ENCODE data around the gene LRIT1. TPM values are rescaled to one million over a fixed set of nuclear protein-coding genes. Genes with fewer than 3 reads are reported as not detected.

Gene LRIT1
- total RNA-seq, 8 experiments from 2014 or later: 0.09 to 0.18 TPM; not detected in 6

- H3K4me3 ChIP-seq: no peak overlapping the region
- in situ Hi-C loops (cut with MboI; ENCODE audit: low pct_unique_long_range_greater_than_20kb in 2 of 9, low sequenced_read_pairs in 9 of 9, unreplicated experiment in 9 of 9): loop anchor here in 8 of 9 experiments (10.0 to 25.0 kb wide), 4 partner anchors 260 to 280 kb away; no protein-coding TSS in a partner anchor
- peak; percentile 79 to 100 (median 100) for ATAC-seq (replicated peaks in 6 of 8)
- WGBS, 10 experiments: 0 to 25% (median 5%) methylated on average over 1 to 9 of the region's 11 CpGs; no CpG with 5 or more reads in 2 of the 10 experiments
- no peak overlapping the region for H3K27ac ChIP-seq
- peaks cover 3 to 5% of the 10 kb centered on the region in 2 donors for H3K4me1 ChIP-seq (replicated peaks in 1 of 2)
These were observed 23.3 kb upstream of the LRIT1 start for GRCh38 chr10:84264611-84265141.

GRCh38 chr10:84263716-84264115 is 22.4 kb upstream of the LRIT1 start:
- no peak for ATAC-seq (replicated peaks in 6 of 8)
- H3K4me1 ChIP-seq (replicated peaks in 1 of 2): peaks cover 3 to 5% of the 10 kb centered on the region in 2 donors
- no peak overlapping the region for H3K27ac ChIP-seq
- no peak overlapping the region for H3K4me3 ChIP-seq
- 33 to 79% (median 70%) methylated on average over 2 to 4 of the region's 5 CpGs; no CpG with 5 or more reads in 5 of the 10 experiments for WGBS, 10 experiments
- in situ Hi-C loops (cut with MboI; ENCODE audit: low pct_unique_long_range_greater_than_20kb in 2 of 9, low sequenced_read_pairs in 9 of 9, unreplicated experiment in 9 of 9): loop anchor here in 8 of 9 experiments (10.0 to 25.0 kb wide), 4 partner anchors 261 to 281 kb away; no protein-coding TSS in a partner anchor

GRCh38 chr10:84262190-84262956 is 21.0 kb upstream of the LRIT1 start:
- Histone ChIP-seq H3K4me3 (no peak overlapping the region), H3K4me1 (replicated peaks in 1 of 2) (peaks cover 3 to 5% of the 10 kb centered on the region in 2 donors), H3K27ac (no peak overlapping the region)
- 28 to 100% (median 84%) methylated on average over 1 to 10 of the region's 13 CpGs for WGBS, 10 experiments
- ATAC-seq (replicated peaks in 6 of 8): no peak
- in situ Hi-C loops (cut with MboI; ENCODE audit: low pct_unique_long_range_greater_than_20kb in 2 of 9, low sequenced_read_pairs in 9 of 9, unreplicated experiment in 9 of 9): loop anchor here in 8 of 9 experiments (10.0 to 25.0 kb wide), 4 partner anchors 262 to 282 kb away; no protein-coding TSS in a partner anchor

GRCh38 chr10:84261236-84261915 is 20.0 kb upstream of the LRIT1 start:
- Histone ChIP-seq H3K27ac (no peak overlapping the region), H3K4me1 (replicated peaks in 1 of 2) (peaks cover 5 to 9% of the 10 kb centered on the region in 2 donors), H3K4me3 (no peak overlapping the region)
- ATAC-seq (replicated peaks in 6 of 8): no peak
- 60 to 100% (median 80%) methylated on average over 1 to 2 of the region's 7 CpGs; no CpG with 5 or more reads in 5 of the 10 experiments for WGBS, 10 experiments
- in situ Hi-C loops (cut with MboI; ENCODE audit: low pct_unique_long_range_greater_than_20kb in 2 of 9, low sequenced_read_pairs in 9 of 9, unreplicated experiment in 9 of 9): loop anchor here in 8 of 9 experiments (10.0 to 25.0 kb wide), 4 partner anchors 263 to 283 kb away; no protein-coding TSS in a partner anchor

GRCh38 chr10:84258034-84258695 is 16.8 kb upstream of the LRIT1 start:
- 17 to 100% (median 92%) methylated on average over 1 to 4 of the region's 7 CpGs; no CpG with 5 or more reads in 1 of the 10 experiments for WGBS, 10 experiments
- Histone ChIP-seq H3K4me3 (no peak overlapping the region), H3K4me1 (replicated peaks in 1 of 2) (peaks cover 11 to 18% of the 10 kb centered on the region in 2 donors), H3K27ac (no peak overlapping the region)
- in situ Hi-C loops (cut with MboI; ENCODE audit: low pct_unique_long_range_greater_than_20kb in 2 of 9, low sequenced_read_pairs in 9 of 9, unreplicated experiment in 9 of 9): loop anchor here in 3 of 9 experiments (25.0 kb wide), 1 partner anchor 279 kb away; no protein-coding TSS in a partner anchor
- ATAC-seq (replicated peaks in 6 of 8): peak in 2 of 8 experiments; percentile 22 to 26

GRCh38 chr10:84257343-84258020 is 16.1 kb upstream of the LRIT1 start:
- no peak overlapping the region for H3K27ac ChIP-seq
- H3K4me1 ChIP-seq (replicated peaks in 1 of 2): peaks cover 11 to 18% of the 10 kb centered on the region in 2 donors
- no peak for ATAC-seq (replicated peaks in 6 of 8)
- H3K4me3 ChIP-seq: no peak overlapping the region
- WGBS, 10 experiments: 46 to 100% (median 88%) methylated on average over 2 to 7 of the region's 15 CpGs; no CpG with 5 or more reads in 3 of the 10 experiments
- in situ Hi-C loops (cut with MboI; ENCODE audit: low pct_unique_long_range_greater_than_20kb in 2 of 9, low sequenced_read_pairs in 9 of 9, unreplicated experiment in 9 of 9): loop anchor here in 3 of 9 experiments (25.0 kb wide), 1 partner anchor 280 kb away; no protein-coding TSS in a partner anchor

- no peak overlapping the region for H3K4me3 ChIP-seq
- peak in 7 of 8 experiments; percentile 24 to 64 (median 47) for ATAC-seq (replicated peaks in 6 of 8)
- H3K27ac ChIP-seq: no peak overlapping the region
- WGBS, 10 experiments: 2 to 100% (median 53%) methylated on average over 1 to 11 of the region's 35 CpGs; no CpG with 5 or more reads in 1 of the 10 experiments
- H3K4me1 ChIP-seq (replicated peaks in 1 of 2): peaks cover 11 to 18% of the 10 kb centered on the region in 2 donors
- in situ Hi-C loops (cut with MboI; ENCODE audit: low pct_unique_long_range_greater_than_20kb in 2 of 9, low sequenced_read_pairs in 9 of 9, unreplicated experiment in 9 of 9): loop anchor here in 3 of 9 experiments (25.0 kb wide), 1 partner anchor 281 kb away; no protein-coding TSS in a partner anchor
These were observed 15.4 kb upstream of the LRIT1 start for GRCh38 chr10:84256510-84257342.

GRCh38 chr10:84254552-84255478 is 13.5 kb upstream of the LRIT1 start:
- H3K4me1 ChIP-seq (replicated peaks in 1 of 2): peaks cover 11 to 18% of the 10 kb centered on the region in 2 donors
- ATAC-seq (replicated peaks in 6 of 8): peak in 7 of 8 experiments; percentile 19 to 88 (median 73)
- H3K27ac ChIP-seq: peak overlapping the region; percentile 2 to 60
- no peak overlapping the region for H3K4me3 ChIP-seq
- WGBS, 10 experiments: 23 to 94% (median 77%) methylated on average over 1 to 9 of the region's 10 CpGs
- in situ Hi-C loops (cut with MboI; ENCODE audit: low pct_unique_long_range_greater_than_20kb in 2 of 9, low sequenced_read_pairs in 9 of 9, unreplicated experiment in 9 of 9): loop anchor here in 3 of 9 experiments (25.0 kb wide), 1 partner anchor 282 kb away; no protein-coding TSS in a partner anchor

- no peak for ATAC-seq (replicated peaks in 6 of 8)
- in situ Hi-C loops (cut with MboI; ENCODE audit: low pct_unique_long_range_greater_than_20kb in 2 of 9, low sequenced_read_pairs in 9 of 9, unreplicated experiment in 9 of 9): no loop called here
- peaks cover 9 to 17% of the 10 kb centered on the region in 2 donors for H3K4me1 ChIP-seq (replicated peaks in 1 of 2)
- H3K4me3 ChIP-seq: no peak overlapping the region
- H3K27ac ChIP-seq: no peak overlapping the region
- 25 to 80% (median 74%) methylated on average over 1 to 4 of the region's 12 CpGs; no CpG with 5 or more reads in 7 of the 10 experiments for WGBS, 10 experiments
These were observed 7.4 kb upstream of the LRIT1 start for GRCh38 chr10:84248794-84249193.

GRCh38 chr10:84247496-84247895 is 6.2 kb upstream of the LRIT1 start:
- in situ Hi-C loops (cut with MboI; ENCODE audit: low pct_unique_long_range_greater_than_20kb in 2 of 9, low sequenced_read_pairs in 9 of 9, unreplicated experiment in 9 of 9): no loop called here
- H3K4me1 ChIP-seq (replicated peaks in 1 of 2): peaks cover 9 to 17% of the 10 kb centered on the region in 2 donors
- WGBS, 10 experiments: 43 to 100% (median 84%) methylated on average over 3 to 5 of the region's 6 CpGs; no CpG with 5 or more reads in 6 of the 10 experiments
- ATAC-seq (replicated peaks in 6 of 8): no peak
- no peak overlapping the region for H3K27ac ChIP-seq
- no peak overlapping the region for H3K4me3 ChIP-seq

All from motor neuron (in vitro differentiated cells).